Thyroid gland (tissue), 4 donors: ENCODE data around the gene ATL1. TPM values are rescaled to one million over a fixed set of nuclear protein-coding genes. Genes with fewer than 3 reads are reported as not detected.

Experiments
- DNase-seq, 2 donors: peaks; one replicate each; pipeline ENCODE4 v3.0.0-alpha.2; 2019
- H3K27ac ChIP-seq, 3 donors: fragments of 200-600 bp; sonication (generic); 1 replicate in 2 of 3; 2 replicates in 1 of 3; pipeline ENCODE4 v1.5.1; 2016 to 2019; ENCODE audit warnings: mild to moderate bottlenecking in 1 of 3, moderate library complexity in 1 of 3
- H3K27me3 ChIP-seq: fragments of 200-600 bp; sonication (generic); one replicate; pipeline ENCODE4 v1.5.1; 2019
- H3K36me3 ChIP-seq, 2 donors: fragments of 200-600 bp; sonication (generic); one replicate each; pipeline ENCODE4 v1.5.1; 2016 to 2019
- H3K4me1 ChIP-seq, 2 donors: fragments of 200-600 bp; sonication (generic); one replicate each; pipeline ENCODE4 v1.5.1; 2017 to 2019
- H3K4me3 ChIP-seq, 3 donors: fragments of 200-600 bp; sonication (generic); replicated peaks in 1 of 3; 1 replicate in 2 of 3; 2 replicates in 1 of 3; pipeline ENCODE4 v1.5.1; 2016; ENCODE audit warnings: mild to moderate bottlenecking in 1 of 3
- H3K9me3 ChIP-seq: fragments of 200-600 bp; sonication (generic); one replicate; pipeline ENCODE4 v1.5.1; 2017
- CTCF ChIP-seq, 6 experiments: fragments of 200-600 bp in 3 of 6; fragments of 450-650 bp in 3 of 6; sonication (generic) in 3 of 6; IDR thresholded peaks; one replicate each; pipeline ENCODE4 v1.5.1; 2016 to 2019; ENCODE audit warnings: antibody characterized with exemption in 6 of 6, mild to moderate bottlenecking in 2 of 6, inconsistent platforms in 1 of 6, moderate library complexity in 1 of 6
- POLR2A ChIP-seq, 2 donors: fragments of 450-650 bp; IDR thresholded peaks; one replicate each; pipeline ENCODE4 v1.6.1; 2017; ENCODE audit warnings: antibody characterized with exemption in 2 of 2, mild to moderate bottlenecking in 2 of 2, moderate library complexity in 1 of 2
- WGBS, 2 donors: methylation state at CpG; one replicate each; pipeline ENCODE4 v1.1.5; 2017; 5-methylcytosine and 5-hydroxymethylcytosine counted together
- intact Hi-C: fragments of 100-400 bp; cut with DNase I; formaldehyde crosslinking; loops from one replicate; pipeline ENCODE4 v1.15.1; 2023
- total RNA-seq, 4 donors: library from RNA; depleted of rRNA; stranded (reverse); fragments of >200 nt; gene quantifications; one replicate each; pipeline ENCODE4 v1.2.3, GENCODE V29; 2016

The ATL1 gene
- total RNA-seq, 4 donors from 2014 or later, result 2.1 to 5.4 (median 4.6) TPM

DNA sequence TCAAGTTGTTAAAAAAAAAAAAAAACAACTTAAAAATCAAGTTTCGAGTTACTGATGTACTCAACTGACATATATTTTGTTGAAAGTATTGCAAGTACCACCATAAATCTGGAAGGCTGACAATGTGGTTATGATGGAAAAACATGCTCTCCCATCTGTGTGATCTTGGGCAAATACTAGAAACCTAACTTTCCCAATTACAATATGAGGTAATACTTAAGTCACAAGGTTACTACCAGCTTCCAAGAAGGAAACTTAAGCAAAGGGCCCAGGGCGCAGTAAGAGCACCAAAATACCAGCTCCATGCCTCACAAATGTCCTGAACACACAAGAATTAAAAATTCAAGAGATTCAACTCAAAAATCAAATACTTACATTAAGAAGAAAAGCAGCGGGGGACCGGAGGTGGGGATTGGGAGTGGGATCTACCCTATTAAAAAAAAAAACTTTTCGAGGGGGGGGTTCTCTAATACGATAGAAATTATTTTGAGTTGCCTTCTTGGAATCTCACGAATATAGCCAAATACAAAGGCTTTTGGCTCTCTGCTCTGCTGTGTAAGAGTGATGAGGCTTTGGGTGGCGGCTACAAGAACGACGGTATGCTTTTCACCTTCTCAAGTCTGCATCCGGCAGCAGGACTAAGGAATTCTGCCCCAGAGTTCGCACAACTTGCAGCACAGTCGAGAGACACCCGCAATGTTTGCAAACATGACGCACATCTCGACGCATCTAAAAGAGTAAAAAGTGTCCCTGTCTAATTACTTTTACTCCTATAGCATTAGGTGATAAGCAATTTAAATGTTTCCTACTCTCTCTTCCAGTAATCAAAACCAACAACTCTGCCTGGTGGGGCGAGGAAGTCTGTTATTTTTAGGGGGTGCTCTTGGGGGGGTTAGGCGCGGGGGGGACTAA is 107.1 kb downstream of the ATL1 start:
- 1 to 4% methylated on average over 20 of the region's 20 CpGs for WGBS, 2 donors
- peak; percentile 57 to 63 for DNase-seq
- TF ChIP-seq POLR2A (IDR thresholded peaks at IDR 0.05), result peak in 1 of 2 donors; percentile 70
- no peak for TF ChIP-seq CTCF (IDR thresholded peaks at IDR 0.05)
- Histone ChIP-seq H3K9me3 (no peaks in the 10 kb centered on the region), H3K4me1 (peaks cover 13 to 26% of the 10 kb centered on the region in 2 donors), H3K4me3 (peak overlapping the region; percentile 46 to 85 (median 85)), H3K27me3 (no peaks in the 10 kb centered on the region), H3K27ac (peak overlapping the region; percentile 96 to 97 (median 97)), H3K36me3 (peaks cover 0 to 3% of the 10 kb centered on the region in 2 donors)
- intact Hi-C loops, result no loop called here

DNA sequence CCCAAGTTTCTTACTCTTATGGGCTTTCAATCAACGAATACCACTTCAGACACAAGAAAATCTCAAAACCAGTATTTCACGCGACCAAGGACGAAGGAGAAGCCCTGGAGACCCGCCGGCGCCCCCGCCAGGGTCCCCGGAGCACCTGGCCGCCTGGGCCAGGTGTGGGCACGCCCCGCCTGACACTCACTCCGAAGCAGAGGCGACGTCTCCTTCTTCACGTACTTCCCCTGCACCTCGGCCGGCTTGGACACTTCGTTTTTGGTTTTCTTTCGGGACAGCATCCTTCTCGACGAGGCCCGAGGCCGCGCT is 107.7 kb downstream of the ATL1 start:
- H3K27ac ChIP-seq, result peak overlapping the region; percentile 96 to 97 (median 97)
- peak overlapping the region; percentile 46 to 85 (median 85) for H3K4me3 ChIP-seq
- TF ChIP-seq POLR2A (IDR thresholded peaks at IDR 0.05) (no peak), CTCF (IDR thresholded peaks at IDR 0.05) (no peak)
- no peaks in the 10 kb centered on the region for H3K27me3 ChIP-seq
- no peaks in the 10 kb centered on the region for H3K9me3 ChIP-seq
- H3K36me3 ChIP-seq, result peaks cover 0 to 3% of the 10 kb centered on the region in 2 donors
- peak; percentile 63 for DNase-seq
- peaks cover 13 to 22% of the 10 kb centered on the region in 2 donors for H3K4me1 ChIP-seq
- 2% methylated on average over 22 to 25 of the region's 25 CpGs for WGBS, 2 donors
- intact Hi-C loops, result no loop called here

- H3K4me3 ChIP-seq, result peak within 1 kb of the TSS; percentile 46 to 85 (median 85)
- TF ChIP-seq CTCF (IDR thresholded peaks at IDR 0.05) (no peak), POLR2A (IDR thresholded peaks at IDR 0.05) (peak; percentile 87 to 96)
- H3K9me3 ChIP-seq, result no peaks in the 10 kb centered on the region
- WGBS, 2 donors, result 1% methylated on average over 18 to 27 of the region's 92 CpGs
- H3K4me1 ChIP-seq, result peaks cover 13 to 20% of the 10 kb centered on the region in 2 donors
- peak; percentile 83 to 84 for DNase-seq
- intact Hi-C loops, result no loop called here
- H3K36me3 ChIP-seq, result peaks cover 0 to 3% of the 10 kb centered on the region in 2 donors
- H3K27ac ChIP-seq, result peak within 1 kb of the TSS; percentile 96 to 97 (median 97)
- H3K27me3 ChIP-seq, result no peaks in the 10 kb centered on the region
Observed at GRCh38 chr14:50667996-50668825, 108.3 kb downstream of the ATL1 start, which contains the start of gene SAV1. Gene SAV1, minus strand, starts transcription at chr14:50668306. Its CDS starts 339 bp downstream, at chr14:50667967.

- Histone ChIP-seq H3K27ac (peak overlapping the region; percentile 96 to 97 (median 97)), H3K36me3 (peaks cover 0 to 3% of the 10 kb centered on the region in 2 donors), H3K27me3 (no peaks in the 10 kb centered on the region), H3K4me3 (peak overlapping the region; percentile 46 to 85 (median 85)), H3K9me3 (no peaks in the 10 kb centered on the region), H3K4me1 (peaks cover 11 to 18% of the 10 kb centered on the region in 2 donors)
- DNase-seq, result no peak
- 26 to 37% methylated on average over 6 of the region's 6 CpGs for WGBS, 2 donors
- TF ChIP-seq CTCF (IDR thresholded peaks at IDR 0.05) (no peak), POLR2A (IDR thresholded peaks at IDR 0.05) (no peak)
- intact Hi-C loops, result no loop called here
Observed at GRCh38 chr14:50668826-50669143, 108.8 kb downstream of the ATL1 start.
